Inflammatory macrophage (primary cell): Measurements from ENCODE around the gene SART3.
A peak's percentile ranks its signal among the peaks of the same experiment; 100 is the strongest.

ENCODE experiments used
- DNase-seq, 2 donors: peaks; one replicate each; pipeline ENCODE4 v3.0.0-alpha.2; 2020 to 2022
- total RNA-seq, 18 experiments: gene quantifications; one replicate each; lab custom pipeline; 2026; ENCODE audit warnings: mixed read lengths in 6 of 18, inconsistent platforms in 2 of 18; lab: John Stamatoyannopoulos, UW

SART3 gene
- total RNA-seq: 27.5 to 73.3 (median 57.0) reads per million in 18 experiments

GRCh38 chr12:108560752-108561719 is at the start of gene SART3:
Gene SART3, minus strand, starts transcription at chr12:108561173. Its CDS starts 19 bp downstream, at chr12:108561154.
- peak; percentile 81 to 84 for DNase-seq

- DNase-seq: no peak
Observed at GRCh38 chr12:108610336-108610815, 49.4 kb upstream of the SART3 start.

- DNase-seq: no peak
Observed at GRCh38 chr12:108609537-108610335, 48.8 kb upstream of the SART3 start.

- no peak for DNase-seq
Observed at GRCh38 chr12:108608616-108609015, 47.6 kb upstream of the SART3 start.

- DNase-seq: no peak
Observed at GRCh38 chr12:108607981-108608600, 47.1 kb upstream of the SART3 start.

GRCh38 chr12:108606492-108606891 is 45.5 kb upstream of the SART3 start:
- no peak for DNase-seq

- DNase-seq: no peak
Observed at GRCh38 chr12:108605690-108606406, 44.9 kb upstream of the SART3 start.

- DNase-seq: peak in 1 of 2 donors; percentile 30
Observed at GRCh38 chr12:108605000-108605689, 44.2 kb upstream of the SART3 start.

GRCh38 chr12:108604208-108604941 is 43.4 kb upstream of the SART3 start:
- no peak for DNase-seq

GRCh38 chr12:108603743-108604142 is 42.8 kb upstream of the SART3 start:
- DNase-seq: no peak

- no peak for DNase-seq
Observed at GRCh38 chr12:108602976-108603704, 42.2 kb upstream of the SART3 start.

GRCh38 chr12:108602209-108602705 is 41.3 kb upstream of the SART3 start:
- DNase-seq: no peak

- no peak for DNase-seq
Observed at GRCh38 chr12:108600702-108601007, 39.7 kb upstream of the SART3 start.

- no peak for DNase-seq
Observed at GRCh38 chr12:108599948-108600701, 39.2 kb upstream of the SART3 start.

- DNase-seq: no peak
Observed at GRCh38 chr12:108599541-108599940, 38.6 kb upstream of the SART3 start.

- DNase-seq: no peak
Observed at GRCh38 chr12:108598553-108599250, 37.7 kb upstream of the SART3 start.

GRCh38 chr12:108597559-108598471 is 36.8 kb upstream of the SART3 start, which contains the start of gene TMEM119:
Gene TMEM119, minus strand, starts transcription at chr12:108598084. Its CDS starts 5,701 bp downstream, at chr12:108592383.
- no peak for DNase-seq
